NCI-H1105 (cell line): ENCODE measurements around the gene BTRC.

ENCODE experiments used
- DNase-seq: peaks from one replicate; lab custom pipeline; 2025; lab: John Stamatoyannopoulos, UW

Gene BTRC

GRCh38 chr10:101444058-101444898 is 90.3 kb downstream of the BTRC start:
- no peak for DNase-seq

GRCh38 chr10:101446071-101446470 is 92.1 kb downstream of the BTRC start:
- DNase-seq: no peak

- DNase-seq: no peak
Measured at GRCh38 chr10:101446947-101447346, 93.0 kb downstream of the BTRC start.

GRCh38 chr10:101447477-101447876 is 93.5 kb downstream of the BTRC start:
- no peak for DNase-seq

GRCh38 chr10:101450277-101451080 is 96.5 kb downstream of the BTRC start:
- DNase-seq: no peak

GRCh38 chr10:101451261-101451660 is 97.3 kb downstream of the BTRC start:
- DNase-seq: no peak

GRCh38 chr10:101451667-101452069 is 97.7 kb downstream of the BTRC start:
- no peak for DNase-seq

GRCh38 chr10:101452176-101452575 is 98.2 kb downstream of the BTRC start:
- DNase-seq: no peak

GRCh38 chr10:101452593-101452992 is 98.6 kb downstream of the BTRC start:
- DNase-seq: no peak

GRCh38 chr10:101453318-101453717 is 99.4 kb downstream of the BTRC start:
- DNase-seq: no peak

- DNase-seq: no peak
Measured at GRCh38 chr10:101453791-101454718, 100.1 kb downstream of the BTRC start.

- no peak for DNase-seq
Measured at GRCh38 chr10:101458869-101459268, 104.9 kb downstream of the BTRC start.

- no peak for DNase-seq
Measured at GRCh38 chr10:101464082-101464481, 110.1 kb downstream of the BTRC start.

GRCh38 chr10:101464599-101464998 is 110.6 kb downstream of the BTRC start:
- no peak for DNase-seq

- no peak for DNase-seq
Measured at GRCh38 chr10:101466016-101466912, 112.3 kb downstream of the BTRC start.

GRCh38 chr10:101467286-101467770 is 113.4 kb downstream of the BTRC start:
- DNase-seq: peak; percentile 78

GRCh38 chr10:101468159-101468558 is 114.2 kb downstream of the BTRC start:
- DNase-seq: no peak

GRCh38 chr10:101476383-101476782 is 122.4 kb downstream of the BTRC start:
- DNase-seq: no peak

- DNase-seq: no peak
Measured at GRCh38 chr10:101478956-101479355, 125.0 kb downstream of the BTRC start.

- DNase-seq: no peak
Measured at GRCh38 chr10:101481256-101481655, 127.3 kb downstream of the BTRC start.

GRCh38 chr10:101482568-101482967 is 128.6 kb downstream of the BTRC start:
- DNase-seq: no peak
